Neural cell (in vitro differentiated cells): ENCODE results near the gene ASS1.

ENCODE experiments used
- EP300 ChIP-seq: fragments of 450-650 bp; conservative IDR thresholded peaks from 2 replicates; pipeline ENCODE4 v1.6.1; 2014; ENCODE audit warnings: antibody characterized with exemption, mild to moderate bottlenecking, moderate library complexity; ENCODE audit not compliant: poor library complexity, severe bottlenecking
- POLR2AphosphoS5 ChIP-seq: IDR thresholded peaks from 2 replicates; pipeline ENCODE4 v1.6.1; 2012
- TAF1 ChIP-seq: IDR thresholded peaks from 2 replicates; pipeline ENCODE4 v1.6.1; 2012; ENCODE audit warnings: low read depth
- TF ChIP-seq, protein P1 (sequence below): fragments of 450-650 bp; IDR thresholded peaks from 2 replicates; pipeline ENCODE4 v1.5.1; 2014; ENCODE audit warnings: antibody characterized with exemption, mild to moderate bottlenecking, moderate library complexity; ENCODE audit not compliant: poor library complexity, severe bottlenecking

- TF ChIP-seq EP300 (no peak), POLR2AphosphoS5 (no peak), TAF1 (no peak)
- TF ChIP-seq, protein P1, sequence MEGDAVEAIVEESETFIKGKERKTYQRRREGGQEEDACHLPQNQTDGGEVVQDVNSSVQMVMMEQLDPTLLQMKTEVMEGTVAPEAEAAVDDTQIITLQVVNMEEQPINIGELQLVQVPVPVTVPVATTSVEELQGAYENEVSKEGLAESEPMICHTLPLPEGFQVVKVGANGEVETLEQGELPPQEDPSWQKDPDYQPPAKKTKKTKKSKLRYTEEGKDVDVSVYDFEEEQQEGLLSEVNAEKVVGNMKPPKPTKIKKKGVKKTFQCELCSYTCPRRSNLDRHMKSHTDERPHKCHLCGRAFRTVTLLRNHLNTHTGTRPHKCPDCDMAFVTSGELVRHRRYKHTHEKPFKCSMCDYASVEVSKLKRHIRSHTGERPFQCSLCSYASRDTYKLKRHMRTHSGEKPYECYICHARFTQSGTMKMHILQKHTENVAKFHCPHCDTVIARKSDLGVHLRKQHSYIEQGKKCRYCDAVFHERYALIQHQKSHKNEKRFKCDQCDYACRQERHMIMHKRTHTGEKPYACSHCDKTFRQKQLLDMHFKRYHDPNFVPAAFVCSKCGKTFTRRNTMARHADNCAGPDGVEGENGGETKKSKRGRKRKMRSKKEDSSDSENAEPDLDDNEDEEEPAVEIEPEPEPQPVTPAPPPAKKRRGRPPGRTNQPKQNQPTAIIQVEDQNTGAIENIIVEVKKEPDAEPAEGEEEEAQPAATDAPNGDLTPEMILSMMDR, result no peak
Observed at GRCh38 chr9:130395810-130396435, 48.8 kb upstream of the ASS1 start.
